GM23248 (cell line): ENCODE measurements around the gene RXYLT1.

Source experiments
- EZH2 ChIP-seq: fragments of 200-600 bp; sonication (generic); IDR thresholded peaks from 2 replicates; pipeline ENCODE4 v1.6.1; 2018; ENCODE audit warnings: antibody characterized with exemption, mild to moderate bottlenecking; ENCODE audit not compliant: insufficient read depth, poor library complexity, severe bottlenecking
- EZH2phosphoT487 ChIP-seq: fragments of 200-600 bp; sonication (generic); IDR thresholded peaks from 2 replicates; pipeline ENCODE4 v1.6.1; 2018; ENCODE audit warnings: antibody characterized with exemption, moderate library complexity, mild to moderate bottlenecking, low read depth; ENCODE audit not compliant: insufficient read depth

GRCh38 chr12:63777340-63777739 lies 2.4 kb upstream of the RXYLT1 start:
- no peak for TF ChIP-seq EZH2
- no peak for TF ChIP-seq EZH2phosphoT487
